ENCODE results near the gene EML4.
A peak's percentile ranks its signal among the peaks of the same experiment; 100 is the strongest.

Gene EML4

GRCh38 chr2:42196403-42197267 lies 27.5 kb downstream of the EML4 start:
- DNase-seq = peak; percentile 25

DNA sequence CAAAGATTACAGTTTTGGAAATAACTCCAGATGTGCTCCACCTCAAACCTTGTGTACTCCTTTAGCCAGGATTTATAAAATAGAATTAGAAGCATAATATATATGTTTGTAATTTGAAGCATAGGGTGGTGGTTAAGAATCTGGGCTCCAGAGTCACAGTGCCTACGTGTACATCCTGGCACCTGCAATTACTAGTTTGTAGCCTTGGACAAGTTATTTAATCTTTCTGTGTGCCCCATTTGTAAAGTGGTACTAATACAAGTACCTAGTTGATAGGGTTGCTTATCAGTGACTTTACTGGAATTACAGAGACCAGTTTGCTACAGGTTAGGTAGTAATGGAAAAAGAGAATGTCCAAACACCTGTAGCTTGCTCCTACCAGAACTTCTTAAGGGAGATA lies 28.6 kb downstream of the EML4 start:
- DNase-seq = no peak

GRCh38 chr2:42198466-42198865 lies 29.3 kb downstream of the EML4 start:
- no peak for DNase-seq

DNA sequence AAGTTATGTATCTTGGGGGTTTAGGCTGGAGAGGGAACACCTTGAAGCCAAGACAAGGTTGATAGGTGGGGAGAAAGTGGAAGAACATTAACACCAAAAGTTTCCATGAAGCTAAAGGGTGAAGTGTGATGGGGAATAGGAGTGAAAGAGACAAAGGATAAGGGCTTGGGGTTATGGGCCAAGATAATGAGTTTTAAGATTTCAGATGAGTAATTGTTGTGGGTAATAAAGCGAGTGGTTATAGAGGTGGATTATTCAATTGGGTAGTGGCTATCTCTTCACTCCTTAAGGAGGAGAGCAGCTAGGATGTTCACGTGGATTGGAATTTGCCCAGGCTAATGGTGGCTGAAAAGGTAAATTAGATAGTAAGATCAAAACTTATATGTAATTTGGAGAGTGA lies 29.8 kb downstream of the EML4 start:
- DNase-seq = no peak

GRCh38 chr2:42199626-42200025 lies 30.5 kb downstream of the EML4 start:
- no peak for DNase-seq

DNA sequence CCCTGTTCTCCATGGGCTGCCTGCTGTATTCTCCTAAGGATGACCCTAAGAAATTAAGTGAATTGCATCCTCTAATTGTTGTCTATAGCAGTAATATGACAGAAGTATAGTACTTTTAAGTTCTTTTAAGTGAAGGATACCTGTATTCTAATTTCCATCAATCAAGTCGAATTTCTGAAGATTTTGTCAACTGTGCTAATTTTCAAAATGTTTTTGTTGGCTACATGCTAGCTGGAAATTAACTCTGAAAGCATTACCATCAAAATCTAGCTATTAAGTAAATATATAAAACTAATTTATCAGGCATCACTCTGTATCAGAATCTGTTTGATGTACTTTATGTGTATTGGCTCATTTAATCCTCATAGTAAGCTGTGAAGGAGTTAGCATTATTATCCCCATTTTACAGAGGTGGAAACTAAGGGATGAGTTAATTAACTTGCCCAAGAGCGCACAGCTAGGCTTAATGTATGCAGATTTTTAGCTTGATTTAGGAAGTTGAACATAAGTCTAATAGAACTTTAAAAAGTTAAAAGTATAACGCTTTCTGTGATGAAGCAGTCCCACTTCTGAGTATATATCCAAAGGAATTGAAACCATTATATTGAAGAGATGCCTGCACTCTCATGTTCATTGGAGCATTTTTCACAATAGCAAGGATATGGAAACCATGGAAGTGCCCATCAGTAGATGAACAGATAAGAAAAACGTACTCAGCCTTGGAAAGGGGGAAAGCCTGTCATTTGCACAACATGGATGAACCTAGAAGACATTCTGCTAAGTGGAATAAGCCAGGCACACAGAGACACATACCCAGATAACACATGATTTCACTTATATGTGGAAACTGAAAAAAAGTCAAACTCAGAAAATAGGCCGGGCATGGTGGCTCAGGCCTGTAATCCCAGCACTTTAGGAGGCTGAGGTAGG lies 32.0 kb downstream of the EML4 start:
- no peak for DNase-seq

- DNase-seq = no peak
Observed at GRCh38 chr2:42202634-42203008, 33.5 kb downstream of the EML4 start.

DNA sequence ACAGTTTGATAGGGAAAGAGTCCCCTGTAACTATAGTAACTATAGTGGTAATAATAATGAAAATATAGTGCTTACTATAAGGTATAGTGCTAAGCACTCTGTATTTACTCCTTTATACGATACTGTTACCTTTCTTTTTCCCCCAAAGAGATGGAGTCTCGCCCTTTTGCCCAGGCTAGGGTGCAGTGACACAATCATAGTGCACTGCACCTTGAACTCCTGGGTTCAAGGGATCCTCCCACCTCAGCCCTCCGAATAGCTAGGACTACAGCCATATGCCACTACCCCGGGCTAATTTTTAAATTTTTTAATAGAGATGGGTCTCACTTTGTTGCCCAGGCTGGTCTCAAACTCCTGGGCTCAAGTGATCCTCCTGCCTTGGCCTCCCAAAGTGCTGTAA lies 34.6 kb downstream of the EML4 start:
- no peak for DNase-seq

DNA sequence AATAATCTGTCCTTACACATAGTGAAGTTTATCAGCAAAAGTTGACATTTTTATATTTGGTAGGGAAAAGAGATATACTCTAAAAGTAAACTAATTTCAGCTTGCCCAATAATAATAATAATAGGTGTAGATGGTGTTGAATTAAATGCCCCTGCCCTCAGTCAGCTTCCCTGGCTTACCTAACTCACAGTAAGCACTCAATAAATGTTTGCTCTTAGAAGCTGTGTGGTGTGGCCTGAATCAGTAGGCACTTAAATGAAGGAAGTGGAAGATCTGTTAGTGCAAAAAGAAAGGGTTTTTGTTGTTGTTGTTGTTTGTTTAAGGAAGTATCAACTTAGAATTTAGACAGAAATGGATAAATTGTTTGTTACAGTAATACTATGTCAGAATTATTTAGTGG lies 36.2 kb downstream of the EML4 start:
- no peak for DNase-seq

DNA sequence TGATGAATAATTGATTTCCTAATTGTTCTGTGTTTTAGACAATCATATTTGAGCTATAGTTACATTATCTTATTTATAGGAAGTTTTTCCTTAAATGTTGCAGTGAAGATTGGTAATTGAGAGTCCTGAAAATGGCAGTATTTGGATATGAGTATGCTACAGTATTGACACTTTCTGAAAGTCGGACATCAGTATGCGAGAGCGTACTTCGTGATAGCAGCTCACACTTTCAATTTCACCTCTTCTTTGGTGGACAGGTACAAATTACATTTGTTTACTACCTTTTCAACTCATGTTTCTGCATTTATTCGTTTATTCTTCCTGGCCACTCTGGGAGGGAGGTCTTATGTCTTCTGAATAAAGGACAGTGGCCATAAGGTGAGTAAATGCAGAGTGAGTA lies 38.7 kb downstream of the EML4 start:
- DNase-seq = no peak

DNA sequence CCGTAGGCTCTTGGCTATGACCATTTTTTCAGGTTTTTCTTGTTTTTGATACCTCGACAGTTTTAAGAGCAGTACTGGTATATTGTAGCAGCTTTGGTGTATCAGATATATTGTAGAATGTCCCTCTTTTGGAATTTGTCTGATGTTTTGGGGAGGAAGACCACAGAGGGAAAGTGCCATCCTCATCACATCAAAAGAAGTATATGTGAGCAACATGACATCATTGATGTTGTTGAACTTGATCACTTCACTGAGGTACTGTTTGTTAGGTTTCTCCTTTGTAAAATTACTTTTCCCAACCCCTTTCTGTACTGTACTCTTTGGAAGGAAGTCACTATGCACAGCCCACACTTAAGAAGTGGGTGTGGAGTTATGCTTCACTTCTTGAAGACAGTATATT lies 41.0 kb downstream of the EML4 start:
- no peak for DNase-seq

- no peak for DNase-seq
Observed at GRCh38 chr2:42211291-42211690, 42.1 kb downstream of the EML4 start.

- DNase-seq = no peak
Observed at GRCh38 chr2:42214669-42215068, 45.5 kb downstream of the EML4 start.

GRCh38 chr2:42216694-42217093 lies 47.5 kb downstream of the EML4 start:
- DNase-seq = no peak

DNA sequence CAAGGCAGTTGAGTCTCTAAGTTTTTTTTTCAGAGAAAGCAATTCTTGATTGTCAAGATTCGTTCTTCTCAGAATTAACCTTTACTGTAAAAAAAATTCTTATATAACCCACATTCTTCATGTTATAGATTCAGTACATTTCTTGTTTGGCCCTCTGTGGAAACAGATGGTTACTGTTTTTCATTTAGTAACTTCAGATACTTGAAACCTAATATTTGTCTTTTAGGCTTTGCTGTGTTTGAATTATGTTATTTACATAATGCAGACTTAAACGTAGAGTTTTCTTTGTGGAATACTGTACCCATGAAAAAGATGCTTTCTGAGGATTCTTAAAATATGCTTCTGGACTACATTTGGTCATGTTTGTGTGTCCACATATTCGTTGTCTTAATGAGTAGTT lies 48.2 kb downstream of the EML4 start:
- no peak for DNase-seq

- DNase-seq = no peak
Observed at GRCh38 chr2:42217914-42218313, 48.8 kb downstream of the EML4 start.

- DNase-seq = no peak
Observed at GRCh38 chr2:42218712-42219111, 49.6 kb downstream of the EML4 start.

GRCh38 chr2:42219160-42219559 lies 50.0 kb downstream of the EML4 start:
- DNase-seq = no peak

GRCh38 chr2:42220566-42220965 lies 51.4 kb downstream of the EML4 start:
- no peak for DNase-seq

DNA sequence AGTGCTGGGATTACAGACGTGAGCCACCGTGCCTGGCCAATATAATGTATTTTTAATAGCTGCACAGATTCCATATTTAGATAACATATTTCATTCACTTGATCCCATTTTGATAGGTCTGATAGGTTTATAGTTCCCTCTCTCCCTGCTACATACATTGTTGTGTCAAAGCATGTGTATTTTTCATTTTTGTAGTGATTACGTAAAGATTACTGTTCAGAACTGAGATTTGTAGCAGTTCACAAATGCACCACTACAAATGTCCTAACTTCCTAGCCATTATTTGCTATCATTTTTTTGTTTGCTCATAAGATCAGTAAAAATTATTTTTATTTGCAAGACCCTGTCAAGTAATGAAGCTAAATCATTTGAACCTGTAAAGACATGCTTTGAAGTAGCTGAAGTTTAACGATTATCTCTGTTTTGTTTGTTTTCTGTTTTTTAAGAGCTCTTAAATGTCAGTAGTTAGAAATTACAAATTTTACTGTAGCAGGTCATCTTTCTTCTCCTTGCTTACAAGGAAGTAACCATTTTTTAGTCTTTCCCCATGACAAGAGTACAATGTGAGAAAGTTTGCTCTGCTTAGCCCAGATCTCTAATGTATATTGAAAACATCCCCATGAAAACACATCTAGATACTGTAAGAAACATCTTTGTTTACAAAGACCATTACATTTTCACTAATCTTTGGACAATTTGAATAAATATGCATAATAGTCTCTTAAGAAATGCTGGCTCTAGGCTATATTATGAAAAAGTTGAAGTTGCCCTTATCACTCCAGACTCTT lies 54.1 kb downstream of the EML4 start:
- no peak for DNase-seq

DNA sequence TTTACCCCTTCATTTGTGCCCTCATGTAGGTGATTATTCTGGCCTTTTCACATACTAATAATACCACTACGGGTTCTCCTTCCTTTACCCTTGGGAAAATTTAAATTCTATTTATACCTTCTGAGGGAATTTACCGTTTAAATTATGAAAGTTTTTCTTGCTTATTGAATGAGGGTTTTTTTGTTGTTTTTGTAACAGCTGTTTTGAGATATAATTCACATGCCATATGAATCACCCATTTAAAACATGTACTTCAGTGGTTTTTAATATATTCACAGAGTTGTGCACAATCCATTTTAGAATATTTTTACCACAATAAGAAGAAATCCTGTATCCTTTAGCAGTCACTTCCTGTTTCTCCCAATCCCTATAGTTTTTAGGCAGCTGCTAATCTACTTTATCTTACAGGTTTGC lies 54.7 kb downstream of the EML4 start:
- no peak for DNase-seq

DNA sequence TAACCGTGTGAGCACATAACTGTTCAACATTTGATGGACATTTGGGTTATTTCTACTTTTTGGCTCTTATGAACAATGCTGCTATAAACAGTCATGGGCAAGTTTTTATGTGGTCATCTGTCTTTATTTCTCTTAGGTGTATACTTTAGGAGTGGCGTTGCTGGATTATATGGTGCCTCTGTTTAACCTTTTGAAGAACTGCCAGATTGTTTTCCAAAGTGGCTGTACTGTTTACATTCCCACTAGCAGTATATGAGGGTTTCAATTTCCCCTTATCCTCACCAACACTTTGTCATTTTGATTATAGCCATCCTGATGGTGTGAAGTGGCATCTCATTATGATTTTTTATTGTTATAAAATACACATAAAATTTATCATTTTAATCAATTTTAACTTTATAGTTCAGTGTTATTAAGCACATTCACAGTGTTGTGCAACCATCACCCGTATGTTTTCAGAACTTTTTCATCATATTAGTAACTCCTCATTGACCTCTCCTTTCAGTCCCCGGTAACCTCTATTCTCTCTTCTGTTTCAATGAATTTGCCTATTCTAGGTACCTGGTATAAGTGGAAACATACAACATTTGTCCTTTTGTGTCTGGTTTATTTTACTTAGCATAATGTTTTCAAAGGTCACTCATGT lies 55.4 kb downstream of the EML4 start:
- DNase-seq = no peak

DNA sequence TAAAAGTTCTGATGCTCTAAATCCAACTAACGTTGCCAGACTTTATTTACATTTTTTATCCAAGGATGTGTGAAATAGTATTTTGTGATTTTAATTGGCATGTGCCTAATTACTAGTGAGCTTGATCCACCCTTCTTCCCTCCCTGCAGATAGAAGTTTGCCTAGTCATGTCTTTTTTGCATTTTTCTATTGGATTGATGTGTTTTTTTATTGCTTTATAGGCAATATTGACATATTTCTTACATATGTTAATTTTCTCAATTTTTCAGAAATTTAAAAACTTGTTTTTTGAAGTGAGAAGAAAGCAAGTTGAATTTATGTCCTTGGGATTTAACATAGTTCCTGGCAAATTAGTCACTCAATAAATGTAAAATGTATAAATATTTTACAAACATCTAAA lies 56.4 kb downstream of the EML4 start:
- no peak for DNase-seq

Data from activated naive CD4-positive, alpha-beta T cell treated with anti-CD3 and anti-CD28 coated beads, Interleukin-2, amount 50 U/mL, for 16 hours (primary cell).